Measurements from ENCODE around the gene LHFPL3.

Gene LHFPL3

DNA sequence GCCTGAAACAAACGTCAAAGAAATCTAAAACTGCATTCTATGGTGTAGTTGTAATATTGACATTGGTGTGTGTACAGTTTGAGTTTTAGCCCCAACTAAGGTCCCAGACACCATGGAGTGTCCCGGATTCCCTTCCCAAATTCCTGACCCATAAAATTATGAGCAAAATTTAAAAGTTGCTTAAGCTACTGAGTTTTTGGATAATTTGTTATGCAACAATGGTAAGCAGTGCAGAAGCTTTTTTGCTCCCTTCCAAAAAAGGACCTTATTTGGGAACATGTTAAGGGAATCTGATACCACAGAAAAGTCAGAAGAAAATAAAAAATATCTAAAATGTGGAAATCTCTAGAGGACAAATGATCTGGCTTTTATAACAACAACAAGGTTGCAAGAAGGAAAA, 622.4 kb downstream of the LHFPL3 start:
- FAIRE-seq (no peak), DNase-seq (ENCODE audit: insufficient read length, low spot score) (no peak)

DNA sequence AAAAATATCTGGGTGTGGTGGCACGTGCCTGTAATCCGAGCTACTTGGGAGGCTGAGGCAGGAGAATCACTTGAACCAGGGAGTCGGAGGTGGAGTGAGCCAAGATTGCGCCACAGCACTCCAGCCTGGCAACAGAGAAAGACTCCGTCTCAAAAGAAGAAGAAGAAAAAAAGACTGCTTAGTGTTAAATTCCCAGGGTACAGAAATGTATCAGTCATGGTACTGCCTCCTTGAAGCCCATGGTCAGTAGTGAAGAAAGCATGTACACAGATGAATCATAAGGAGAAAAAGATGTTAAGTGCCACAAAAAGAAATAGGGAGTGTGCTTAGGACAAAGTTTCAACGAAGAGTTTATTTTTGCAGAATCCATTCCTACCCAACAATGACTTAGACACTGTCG, 623.1 kb downstream of the LHFPL3 start:
- FAIRE-seq = no peak
- no peak for DNase-seq (ENCODE audit: insufficient read length, low spot score)

DNA sequence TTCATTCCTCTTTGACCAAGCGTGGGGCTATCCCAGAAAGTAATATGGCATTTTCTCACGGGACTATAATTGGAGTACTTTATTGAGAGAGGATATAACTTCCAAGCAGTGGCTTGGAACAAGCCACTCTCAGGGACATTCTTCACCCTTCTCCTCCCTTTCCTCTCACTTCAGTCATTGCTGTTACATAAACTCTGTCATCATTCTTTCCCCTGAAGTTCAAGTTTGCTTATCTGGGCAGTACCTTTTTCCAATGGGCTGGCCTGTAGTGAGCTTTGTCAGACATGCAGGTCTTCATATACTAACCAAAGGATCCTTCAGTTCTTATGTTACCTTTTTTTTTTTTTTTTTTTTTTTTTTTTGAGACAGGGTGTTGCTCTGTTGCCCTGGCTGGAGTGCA, 626.9 kb downstream of the LHFPL3 start:
- no peak for DNase-seq (ENCODE audit: insufficient read length, low spot score)
- FAIRE-seq = no peak
